GM12801 (cell line): Measurements from ENCODE around the gene TAPT1.

Experiments
- TF ChIP-seq, protein P1 (sequence below): IDR thresholded peaks from one replicate; pipeline ENCODE4 v1.5.1; 2011; ENCODE audit warnings: control low read depth; ENCODE audit not compliant: insufficient read length; ENCODE audit errors: extremely low read depth

Gene TAPT1

DNA sequence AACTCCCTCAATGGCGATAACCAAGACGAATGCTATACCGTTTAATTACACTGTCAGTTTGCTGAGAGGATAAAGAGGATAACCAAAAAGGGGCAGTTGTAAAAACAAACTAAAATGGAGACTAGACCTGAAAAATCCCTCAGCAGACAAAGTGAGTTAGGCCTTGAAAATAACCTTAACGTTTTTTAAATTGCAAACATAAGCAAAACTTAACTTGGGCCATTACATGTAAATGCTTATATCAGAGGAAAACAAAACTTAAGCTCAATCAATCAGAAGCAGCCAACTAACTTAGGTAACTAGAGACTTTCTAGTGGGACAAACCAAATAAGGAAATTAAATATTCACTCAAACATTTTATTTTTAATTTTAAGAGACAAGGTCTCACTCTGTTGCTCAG lies 17.0 kb upstream of the TAPT1 start:
- TF ChIP-seq, protein P1, sequence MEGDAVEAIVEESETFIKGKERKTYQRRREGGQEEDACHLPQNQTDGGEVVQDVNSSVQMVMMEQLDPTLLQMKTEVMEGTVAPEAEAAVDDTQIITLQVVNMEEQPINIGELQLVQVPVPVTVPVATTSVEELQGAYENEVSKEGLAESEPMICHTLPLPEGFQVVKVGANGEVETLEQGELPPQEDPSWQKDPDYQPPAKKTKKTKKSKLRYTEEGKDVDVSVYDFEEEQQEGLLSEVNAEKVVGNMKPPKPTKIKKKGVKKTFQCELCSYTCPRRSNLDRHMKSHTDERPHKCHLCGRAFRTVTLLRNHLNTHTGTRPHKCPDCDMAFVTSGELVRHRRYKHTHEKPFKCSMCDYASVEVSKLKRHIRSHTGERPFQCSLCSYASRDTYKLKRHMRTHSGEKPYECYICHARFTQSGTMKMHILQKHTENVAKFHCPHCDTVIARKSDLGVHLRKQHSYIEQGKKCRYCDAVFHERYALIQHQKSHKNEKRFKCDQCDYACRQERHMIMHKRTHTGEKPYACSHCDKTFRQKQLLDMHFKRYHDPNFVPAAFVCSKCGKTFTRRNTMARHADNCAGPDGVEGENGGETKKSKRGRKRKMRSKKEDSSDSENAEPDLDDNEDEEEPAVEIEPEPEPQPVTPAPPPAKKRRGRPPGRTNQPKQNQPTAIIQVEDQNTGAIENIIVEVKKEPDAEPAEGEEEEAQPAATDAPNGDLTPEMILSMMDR = no peak

- TF ChIP-seq, protein P1 = no peak
These were observed 14.0 kb upstream of the TAPT1 start for GRCh38 chr4:16240300-16240699.

GRCh38 chr4:16239086-16239485 lies 12.8 kb upstream of the TAPT1 start:
- TF ChIP-seq, protein P1 = no peak

GRCh38 chr4:16238327-16238726 lies 12.1 kb upstream of the TAPT1 start:
- TF ChIP-seq, protein P1 = no peak

GRCh38 chr4:16237715-16238114 lies 11.4 kb upstream of the TAPT1 start:
- TF ChIP-seq, protein P1 = no peak

GRCh38 chr4:16236402-16237023 lies 10.2 kb upstream of the TAPT1 start:
- TF ChIP-seq, protein P1 = no peak

- TF ChIP-seq, protein P1 = no peak
These were observed 8.9 kb upstream of the TAPT1 start for GRCh38 chr4:16235209-16235608.

DNA sequence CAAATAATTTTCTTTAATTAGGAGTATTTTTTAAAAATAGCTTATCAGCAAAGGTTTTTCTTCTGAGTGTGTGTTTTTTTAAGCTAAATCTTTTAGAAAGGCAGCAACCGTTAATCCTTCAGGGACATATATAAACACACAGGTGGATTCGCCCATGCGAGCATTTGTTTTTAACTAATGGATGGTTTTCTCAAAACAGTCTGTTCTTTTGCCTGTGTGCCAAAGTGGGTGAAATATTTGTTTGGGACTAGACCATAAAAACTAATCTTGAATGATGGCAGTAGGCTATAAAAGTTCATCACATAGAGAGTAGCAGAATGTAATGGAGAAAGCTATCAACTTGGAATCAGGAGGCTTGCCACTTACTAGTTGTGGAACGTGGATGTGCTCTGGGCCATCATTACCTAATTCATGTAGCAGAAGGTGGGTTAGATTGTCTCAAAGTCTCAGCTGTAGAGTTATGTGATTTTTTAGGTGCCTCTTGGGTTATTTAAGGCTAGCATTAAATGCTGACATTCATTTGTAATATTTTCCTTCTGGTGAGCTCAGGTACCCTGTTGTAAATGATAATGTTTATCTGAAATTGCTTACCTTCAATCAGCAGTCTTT lies 7.4 kb upstream of the TAPT1 start:
- TF ChIP-seq, protein P1 = no peak
